Stimulated activated CD8-positive, alpha-beta memory T cell treated with anti-CD3 and anti-CD28 coated beads, Interleukin-4, amount 100 ng/mL, for 4 hours (primary cell): ENCODE results near the gene SLC25A29.

Experiments used
- DNase-seq, 2 donors: peaks; one replicate each; pipeline ENCODE4 v3.0.0-alpha.2; 2020; ENCODE audit warnings: low read depth in 2 of 2, low spot score in 1 of 2

The SLC25A29 gene

GRCh38 chr14:100282766-100283419 is 23.4 kb downstream of the SLC25A29 start:
- no peak for DNase-seq

DNA sequence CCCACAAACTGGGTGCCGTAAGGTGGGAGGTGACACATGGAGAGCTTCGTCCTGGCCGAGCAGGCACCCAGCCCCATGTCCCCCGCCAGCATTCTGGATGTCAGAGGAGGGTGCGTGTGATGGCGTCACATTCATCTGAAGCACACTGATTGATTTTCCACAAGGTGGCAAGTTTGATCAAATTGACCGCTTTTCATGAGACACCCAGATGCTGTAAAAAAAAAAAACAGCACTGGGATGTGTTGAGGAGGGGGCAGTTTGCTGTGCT is 24.2 kb downstream of the SLC25A29 start:
- no peak for DNase-seq

GRCh38 chr14:100281286-100282082 is 24.8 kb downstream of the SLC25A29 start:
- no peak for DNase-seq

- DNase-seq = no peak
These were observed 26.7 kb downstream of the SLC25A29 start for GRCh38 chr14:100279563-100279962.

GRCh38 chr14:100279133-100279532 is 27.1 kb downstream of the SLC25A29 start:
- no peak for DNase-seq

GRCh38 chr14:100278702-100279101 is 27.5 kb downstream of the SLC25A29 start:
- DNase-seq = no peak

- no peak for DNase-seq
These were observed 31.0 kb downstream of the SLC25A29 start for GRCh38 chr14:100275214-100275613.

DNA sequence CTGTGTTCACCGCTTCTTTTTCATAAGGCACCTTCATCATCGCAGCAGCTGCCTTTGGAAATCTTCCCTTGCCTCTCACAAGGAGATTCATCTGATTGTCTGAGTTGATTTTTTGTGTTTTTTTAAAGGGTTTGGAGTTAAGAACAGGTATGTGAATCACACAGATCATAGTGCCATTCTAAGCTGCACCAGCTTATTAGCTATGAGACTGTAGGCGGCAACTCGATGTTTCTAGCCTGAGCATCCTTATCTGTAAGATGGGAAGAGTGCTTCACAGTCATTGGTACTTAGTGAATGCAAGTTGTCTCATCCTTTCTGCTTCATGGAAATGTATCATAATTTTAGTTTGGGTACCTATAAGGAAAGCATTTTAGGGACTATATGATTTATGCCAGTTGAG is 32.0 kb downstream of the SLC25A29 start:
- DNase-seq = no peak

DNA sequence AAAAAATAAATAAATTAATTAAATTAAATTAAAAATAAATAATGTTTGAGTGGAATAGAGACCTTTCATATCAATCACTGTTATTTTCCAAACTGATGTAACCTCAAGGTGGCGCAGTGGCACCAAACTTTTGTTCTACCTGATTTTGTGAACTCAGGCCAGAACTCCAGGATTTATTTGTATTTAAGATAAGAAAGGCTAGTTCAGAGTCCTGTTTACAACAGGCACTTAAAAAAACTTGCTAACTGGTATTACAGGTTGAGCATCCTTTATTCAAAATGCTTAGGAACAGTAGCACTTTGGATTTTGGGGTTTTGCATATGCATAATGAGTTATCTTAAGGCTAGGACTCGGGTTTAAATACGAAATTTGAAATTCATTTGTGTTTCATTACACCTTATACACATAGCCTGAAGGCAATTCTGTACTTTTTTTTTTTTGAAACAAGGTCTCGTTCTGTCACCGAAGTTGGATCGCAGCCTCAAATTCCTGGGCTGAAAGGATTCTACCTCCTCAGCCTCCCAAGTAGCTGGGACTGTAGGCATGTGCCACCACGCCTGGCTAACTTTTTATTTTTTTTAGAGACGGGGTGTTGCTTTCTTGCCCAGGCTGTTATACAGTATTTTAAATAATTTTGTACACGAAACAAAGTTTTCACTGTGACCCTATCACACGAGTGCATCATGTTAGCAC is 34.9 kb downstream of the SLC25A29 start:
- no peak for DNase-seq

DNA sequence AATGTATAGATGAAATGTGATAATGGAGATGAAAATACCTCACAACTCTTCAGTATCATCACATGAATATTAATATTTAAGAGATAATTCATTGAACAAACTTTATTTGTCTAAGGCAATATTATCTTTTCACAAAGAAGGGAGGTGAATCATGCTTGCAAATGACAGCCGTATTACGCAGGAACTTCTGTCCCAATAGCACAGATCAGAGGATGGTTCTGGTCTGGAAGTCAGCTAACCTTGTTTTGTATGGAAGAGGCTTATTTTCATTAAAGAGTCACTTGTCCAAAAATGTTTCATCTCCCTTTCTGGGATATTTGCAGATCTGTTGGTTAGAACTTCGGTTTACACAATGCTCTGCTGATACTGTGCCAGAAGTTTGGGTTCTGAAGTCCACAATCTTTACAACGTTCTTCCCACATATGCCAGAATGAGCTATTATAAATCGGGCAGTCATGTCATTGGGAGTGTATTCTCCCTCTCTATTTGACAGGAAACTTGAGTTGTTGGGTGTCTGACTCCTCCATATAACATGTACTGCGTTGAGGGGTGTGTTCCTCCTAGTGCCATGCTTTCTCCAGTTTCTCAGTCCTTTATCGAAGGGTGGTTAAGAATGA is 37.5 kb downstream of the SLC25A29 start:
- DNase-seq = no peak

DNA sequence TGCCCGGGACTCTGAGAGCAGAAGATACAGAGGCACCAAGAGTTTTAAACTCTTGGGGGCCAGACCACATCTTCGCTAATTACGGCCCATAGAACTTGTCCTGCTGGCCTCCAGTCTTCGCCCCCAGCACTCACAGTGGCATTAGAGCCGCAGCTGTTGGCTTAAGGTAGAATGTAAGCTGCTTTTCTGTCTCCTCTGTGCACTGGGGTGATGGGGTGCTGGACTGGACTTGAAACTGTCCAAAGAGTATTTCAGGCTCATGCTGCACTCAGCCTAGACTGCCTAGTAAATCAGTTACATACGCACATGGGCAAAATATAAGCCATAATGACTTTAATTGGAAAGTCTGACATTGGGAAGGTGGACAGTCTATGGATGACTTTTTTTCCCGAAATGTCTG is 38.3 kb downstream of the SLC25A29 start:
- no peak for DNase-seq

DNA sequence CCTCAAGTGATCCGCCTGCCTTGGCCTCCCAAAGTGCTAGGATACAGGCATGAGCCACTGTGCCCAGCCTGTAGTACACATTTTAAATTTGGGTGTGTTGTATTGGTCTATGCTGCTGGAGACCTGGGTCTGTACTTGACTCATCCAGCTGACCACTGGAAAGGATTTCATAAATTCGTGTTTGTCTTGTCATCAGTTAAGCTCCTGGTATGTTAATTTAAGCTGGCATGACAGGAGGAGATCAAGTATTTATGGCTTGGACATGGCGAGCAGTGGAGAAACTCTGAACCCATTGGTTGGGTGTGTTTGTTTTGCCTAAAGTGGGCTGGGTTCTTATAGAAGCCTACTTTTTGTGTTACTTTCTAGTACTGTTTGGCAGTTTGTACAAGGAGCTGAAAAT is 43.1 kb downstream of the SLC25A29 start:
- DNase-seq = no peak

GRCh38 chr14:100262545-100262944 is 43.7 kb downstream of the SLC25A29 start:
- no peak for DNase-seq

- no peak for DNase-seq
These were observed 44.6 kb downstream of the SLC25A29 start for GRCh38 chr14:100261621-100262020.

- no peak for DNase-seq
These were observed 49.8 kb downstream of the SLC25A29 start for GRCh38 chr14:100256339-100256895.

DNA sequence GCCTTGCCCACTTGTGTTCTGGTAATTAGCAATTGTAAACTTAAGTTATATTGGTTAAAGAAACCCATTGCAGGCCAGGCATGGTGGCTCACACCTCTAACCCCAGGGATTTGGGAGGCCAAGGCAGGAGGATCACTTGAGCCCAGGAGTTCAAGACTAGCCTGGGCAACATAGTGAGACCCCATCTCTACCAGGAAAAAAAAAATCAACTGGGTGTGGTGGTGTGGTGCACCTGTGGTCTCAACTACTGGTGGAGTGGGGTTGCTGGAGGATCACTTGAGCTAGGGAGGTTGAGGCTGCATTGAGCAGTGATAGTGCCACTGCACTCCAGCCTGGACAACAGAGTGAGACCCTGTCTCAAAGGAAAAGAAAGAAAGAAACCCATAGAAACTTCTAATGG is 53.6 kb downstream of the SLC25A29 start:
- no peak for DNase-seq

- DNase-seq = no peak
These were observed 55.3 kb downstream of the SLC25A29 start for GRCh38 chr14:100250732-100251465.

GRCh38 chr14:100246809-100247428 is 59.3 kb downstream of the SLC25A29 start:
- DNase-seq = no peak

DNA sequence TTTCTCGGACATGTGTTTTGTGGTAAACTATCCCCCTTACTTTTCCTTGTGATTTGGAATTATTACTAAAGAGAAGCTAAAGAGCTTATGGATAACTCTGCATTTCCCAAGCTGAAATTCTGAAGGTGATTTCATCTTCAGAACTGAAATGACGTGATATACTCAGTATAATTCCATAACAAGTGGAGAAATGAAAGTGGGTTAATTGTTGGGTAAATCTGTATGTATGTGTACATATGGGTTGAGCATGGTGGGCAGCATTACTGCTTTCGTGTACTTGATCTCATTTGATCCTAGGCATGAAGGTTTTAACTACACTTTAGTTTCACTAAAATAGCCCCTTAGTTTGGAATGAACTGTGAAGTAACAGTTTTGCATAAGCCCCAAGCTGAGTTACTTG is 63.2 kb downstream of the SLC25A29 start:
- DNase-seq = no peak

DNA sequence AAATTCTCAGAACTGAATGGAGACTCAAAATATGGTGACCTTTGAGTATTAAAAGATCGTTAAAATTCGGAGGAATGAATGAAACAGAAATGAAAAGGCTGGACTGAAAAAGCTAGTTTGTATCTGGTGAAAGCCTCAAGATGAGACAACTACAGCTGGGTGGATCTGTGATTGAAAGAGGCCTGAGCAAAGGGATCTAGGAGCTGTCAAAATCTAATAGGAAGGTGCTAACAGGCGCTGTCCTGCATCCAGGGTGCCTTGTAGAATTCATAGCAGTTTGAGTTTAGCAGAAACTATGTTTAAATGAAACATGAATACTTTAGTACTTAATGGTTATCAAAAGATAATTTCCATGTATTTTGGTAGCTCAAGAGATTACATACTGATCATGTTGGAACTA is 65.0 kb downstream of the SLC25A29 start:
- DNase-seq = no peak
